Mesothelial cell of epicardium (in vitro differentiated cells): ENCODE results near the gene CEP128. TPM values are rescaled to one million over a fixed set of nuclear protein-coding genes. Genes with fewer than 3 reads are reported as not detected.

Source experiments
- DNase-seq, 2 experiments: peaks; one replicate each; pipeline ENCODE4 v3.0.0; 2021; ENCODE audit warnings: low spot score in 2 of 2; ENCODE audit not compliant: unreplicated experiment in 2 of 2
- H3K27ac Mint-ChIP-seq: 2 replicates; pipeline ENCODE4 v1.8.0; 2021; ENCODE audit warnings: mixed read lengths
- H3K27me3 Mint-ChIP-seq: 2 replicates; pipeline ENCODE4 v1.8.0; 2021; ENCODE audit warnings: low read depth, mixed read lengths
- H3K36me3 Mint-ChIP-seq: 2 replicates; pipeline ENCODE4 v1.8.0; 2021; ENCODE audit warnings: mixed read lengths
- H3K4me1 Mint-ChIP-seq: 2 replicates; pipeline ENCODE4 v1.8.0; 2021; ENCODE audit warnings: mixed read lengths
- H3K4me3 Mint-ChIP-seq: 2 replicates; pipeline ENCODE4 v1.8.0; 2021; ENCODE audit warnings: mild to moderate bottlenecking, moderate library complexity, mixed read lengths
- H3K9me3 Mint-ChIP-seq: 2 replicates; pipeline ENCODE4 v1.8.0; 2021; ENCODE audit warnings: mixed read lengths
- total RNA-seq: library from RNA; stranded (reverse); gene quantifications from 3 replicates; pipeline ENCODE4 v1.2.1, GENCODE V29; 2021
- TF ChIP-seq, protein P1 (sequence below): fragments of 200-600 bp; sonication (generic); IDR thresholded peaks from one replicate; pipeline ENCODE4 v1.5.0; 2021; ENCODE audit warnings: antibody characterized with exemption; ENCODE audit not compliant: unreplicated experiment

CEP128 gene
- total RNA-seq, 1 donor from 2014 or later: 14.8 TPM

DNA sequence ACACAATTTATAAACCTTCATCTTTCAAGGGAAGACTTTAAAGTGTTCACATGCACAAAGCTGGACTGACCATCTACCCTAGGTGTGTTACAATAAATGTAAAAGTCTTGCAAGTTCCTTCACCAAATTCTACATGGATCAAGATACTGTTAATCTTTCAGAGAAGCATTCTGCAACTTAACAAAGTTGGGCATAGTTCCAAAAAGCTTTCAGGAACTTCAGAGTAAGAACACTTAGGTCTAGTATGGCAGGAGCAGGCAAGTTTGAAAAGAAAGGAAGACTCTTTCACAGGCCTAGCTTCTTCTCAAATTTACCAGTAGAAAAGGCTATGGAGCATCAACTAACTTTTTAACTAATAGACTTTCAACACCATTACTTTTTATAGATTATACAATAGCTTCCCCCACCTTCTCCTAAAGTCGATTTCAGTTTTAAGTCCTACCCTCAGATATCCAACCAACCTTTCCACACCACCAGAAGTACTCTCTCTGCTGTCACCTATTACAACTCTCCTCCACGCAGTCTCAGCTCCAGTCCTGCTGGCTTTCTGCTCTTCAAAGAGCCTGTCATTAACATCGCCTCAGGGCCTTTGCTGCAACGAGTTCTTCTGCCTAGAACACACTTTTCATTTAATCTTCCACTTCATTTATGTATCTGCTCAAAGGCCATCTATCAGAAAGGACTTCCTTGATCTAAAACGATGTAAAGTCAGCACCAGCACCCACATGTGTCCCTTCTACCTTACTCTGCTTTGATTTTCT is 333.9 kb downstream of the CEP128 start:
- H3K9me3 Mint-ChIP-seq: no peaks in the 10 kb centered on the region
- no peak for DNase-seq
- H3K27me3 Mint-ChIP-seq: no peaks in the 10 kb centered on the region
- H3K4me1 Mint-ChIP-seq: peaks cover 6% of the 10 kb centered on the region
- no peak overlapping the region for H3K27ac Mint-ChIP-seq
- TF ChIP-seq, protein P1, sequence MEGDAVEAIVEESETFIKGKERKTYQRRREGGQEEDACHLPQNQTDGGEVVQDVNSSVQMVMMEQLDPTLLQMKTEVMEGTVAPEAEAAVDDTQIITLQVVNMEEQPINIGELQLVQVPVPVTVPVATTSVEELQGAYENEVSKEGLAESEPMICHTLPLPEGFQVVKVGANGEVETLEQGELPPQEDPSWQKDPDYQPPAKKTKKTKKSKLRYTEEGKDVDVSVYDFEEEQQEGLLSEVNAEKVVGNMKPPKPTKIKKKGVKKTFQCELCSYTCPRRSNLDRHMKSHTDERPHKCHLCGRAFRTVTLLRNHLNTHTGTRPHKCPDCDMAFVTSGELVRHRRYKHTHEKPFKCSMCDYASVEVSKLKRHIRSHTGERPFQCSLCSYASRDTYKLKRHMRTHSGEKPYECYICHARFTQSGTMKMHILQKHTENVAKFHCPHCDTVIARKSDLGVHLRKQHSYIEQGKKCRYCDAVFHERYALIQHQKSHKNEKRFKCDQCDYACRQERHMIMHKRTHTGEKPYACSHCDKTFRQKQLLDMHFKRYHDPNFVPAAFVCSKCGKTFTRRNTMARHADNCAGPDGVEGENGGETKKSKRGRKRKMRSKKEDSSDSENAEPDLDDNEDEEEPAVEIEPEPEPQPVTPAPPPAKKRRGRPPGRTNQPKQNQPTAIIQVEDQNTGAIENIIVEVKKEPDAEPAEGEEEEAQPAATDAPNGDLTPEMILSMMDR: no peak
- H3K36me3 Mint-ChIP-seq: no peaks in the 10 kb centered on the region
- H3K4me3 Mint-ChIP-seq: no peak overlapping the region

DNA sequence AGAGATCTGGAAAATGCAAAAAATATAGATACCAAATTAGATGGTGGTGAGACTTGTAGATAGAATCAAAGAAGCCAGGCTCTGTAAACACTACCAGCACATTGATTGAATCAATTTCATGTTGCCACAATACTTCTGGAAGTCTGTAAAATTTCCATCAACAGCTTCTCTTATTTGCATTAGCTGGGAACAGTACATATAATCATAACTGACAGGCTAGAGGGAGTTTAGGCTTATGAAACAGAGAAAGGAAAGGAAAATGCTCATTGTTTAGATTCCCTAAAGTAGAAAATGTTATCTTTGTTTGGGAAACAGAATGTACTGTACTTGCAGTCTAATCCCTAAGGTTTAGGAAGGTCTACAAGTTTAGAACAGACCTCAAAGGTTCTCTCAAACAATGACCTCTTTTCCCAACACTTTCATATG is 335.2 kb downstream of the CEP128 start:
- H3K27me3 Mint-ChIP-seq: no peaks in the 10 kb centered on the region
- no peak overlapping the region for H3K27ac Mint-ChIP-seq
- no peak overlapping the region for H3K4me3 Mint-ChIP-seq
- DNase-seq: no peak
- H3K36me3 Mint-ChIP-seq: no peaks in the 10 kb centered on the region
- no peaks in the 10 kb centered on the region for H3K9me3 Mint-ChIP-seq
- TF ChIP-seq, protein P1: no peak
- H3K4me1 Mint-ChIP-seq: peaks cover 6% of the 10 kb centered on the region

DNA sequence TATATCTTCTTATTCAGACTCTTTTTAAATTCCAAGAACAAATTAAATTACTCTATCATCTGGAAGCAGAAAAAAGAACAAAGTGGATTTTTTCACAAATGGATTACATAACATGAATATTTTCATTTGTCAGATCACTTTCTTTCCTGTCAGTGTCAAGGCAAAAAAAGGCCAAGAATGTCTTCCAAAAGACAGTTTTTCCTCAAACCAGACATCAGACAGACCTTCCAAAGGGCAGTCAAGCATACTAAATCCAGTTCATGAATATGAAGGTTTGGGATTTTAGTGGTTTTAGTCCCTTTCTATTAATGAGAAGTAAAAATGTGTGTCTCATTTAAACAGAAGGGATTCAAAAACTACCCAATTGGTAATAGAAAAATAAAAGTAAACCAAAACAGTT is 336.0 kb downstream of the CEP128 start:
- Mint-ChIP-seq H3K4me1 (peaks cover 6% of the 10 kb centered on the region), H3K27ac (no peak overlapping the region), H3K9me3 (no peaks in the 10 kb centered on the region), H3K27me3 (no peaks in the 10 kb centered on the region), H3K4me3 (no peak overlapping the region), H3K36me3 (no peaks in the 10 kb centered on the region)
- no peak for DNase-seq
- TF ChIP-seq, protein P1: no peak

DNA sequence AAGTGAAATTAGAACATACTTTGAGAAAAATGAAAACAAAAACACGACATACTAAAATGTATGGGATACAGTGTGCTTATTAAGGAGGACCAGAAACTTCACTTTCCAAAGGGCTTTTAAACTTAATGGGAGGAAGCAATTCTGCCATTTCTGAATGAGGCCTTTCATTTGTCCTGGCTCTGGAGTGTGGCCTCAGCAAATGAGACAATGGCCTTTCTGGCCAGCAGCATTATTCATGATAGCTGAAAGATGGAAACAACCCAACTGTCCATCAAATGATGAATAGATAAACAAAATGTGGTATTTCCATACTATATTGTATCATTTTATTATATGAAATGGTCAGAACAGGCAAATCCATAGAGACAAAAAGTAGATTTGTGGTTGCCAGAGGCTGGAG is 338.6 kb downstream of the CEP128 start:
- no peaks in the 10 kb centered on the region for H3K36me3 Mint-ChIP-seq
- no peak for DNase-seq
- H3K9me3 Mint-ChIP-seq: no peaks in the 10 kb centered on the region
- H3K27me3 Mint-ChIP-seq: no peaks in the 10 kb centered on the region
- TF ChIP-seq, protein P1: no peak
- no peak overlapping the region for H3K4me3 Mint-ChIP-seq
- peaks cover 5% of the 10 kb centered on the region for H3K4me1 Mint-ChIP-seq
- no peak overlapping the region for H3K27ac Mint-ChIP-seq

DNA sequence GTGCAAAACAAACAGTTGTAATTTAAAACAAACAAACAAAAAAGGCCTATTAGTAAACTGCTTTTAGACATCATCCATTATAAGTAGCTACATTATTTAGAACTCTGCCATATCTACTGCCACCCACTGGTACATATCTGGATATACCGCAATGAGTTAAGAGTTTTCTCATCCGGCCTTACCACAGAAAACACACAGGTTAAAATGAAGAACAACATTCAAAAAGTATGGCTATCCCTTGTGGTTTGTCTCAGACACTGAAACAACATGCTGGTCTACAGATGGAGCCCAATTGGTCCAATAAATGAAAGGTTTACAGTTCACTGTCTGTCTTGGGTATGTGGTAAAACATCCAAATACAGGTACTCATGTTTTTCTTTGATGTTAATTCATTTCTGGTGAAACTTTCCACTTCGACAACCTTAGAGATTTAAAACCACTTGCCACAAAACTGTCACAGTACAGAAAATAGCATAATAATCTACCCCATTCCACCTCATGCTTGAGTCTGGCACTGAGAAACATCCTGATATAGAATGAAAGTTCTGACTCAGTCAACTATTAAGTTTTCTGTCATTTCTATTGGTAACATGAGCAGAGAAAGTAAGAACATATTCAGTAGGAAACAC is 354.3 kb downstream of the CEP128 start:
- Mint-ChIP-seq H3K4me3 (no peak overlapping the region), H3K27ac (no peak overlapping the region), H3K9me3 (peaks cover 23% of the 10 kb centered on the region), H3K4me1 (peaks cover 16% of the 10 kb centered on the region), H3K36me3 (peaks cover 6% of the 10 kb centered on the region), H3K27me3 (no peaks in the 10 kb centered on the region)
- DNase-seq: no peak
- TF ChIP-seq, protein P1: peak; percentile 40
